Stimulated activated CD4-positive, alpha-beta T cell treated with anti-CD3 and anti-CD28 coated beads, Interleukin-1b, Interleukin-23, amount 100 ng/mL, for 24 hours (primary cell): ENCODE data around the gene TSKS.

ENCODE experiments used
- DNase-seq, 4 experiments: peaks; one replicate each; pipeline ENCODE4 v3.0.0-alpha.2; 2020; ENCODE audit warnings: low read depth in 4 of 4, low spot score in 1 of 4

Gene TSKS

GRCh38 chr19:49793561-49793840, 30.4 kb upstream of the TSKS start:
- no peak for DNase-seq

DNA sequence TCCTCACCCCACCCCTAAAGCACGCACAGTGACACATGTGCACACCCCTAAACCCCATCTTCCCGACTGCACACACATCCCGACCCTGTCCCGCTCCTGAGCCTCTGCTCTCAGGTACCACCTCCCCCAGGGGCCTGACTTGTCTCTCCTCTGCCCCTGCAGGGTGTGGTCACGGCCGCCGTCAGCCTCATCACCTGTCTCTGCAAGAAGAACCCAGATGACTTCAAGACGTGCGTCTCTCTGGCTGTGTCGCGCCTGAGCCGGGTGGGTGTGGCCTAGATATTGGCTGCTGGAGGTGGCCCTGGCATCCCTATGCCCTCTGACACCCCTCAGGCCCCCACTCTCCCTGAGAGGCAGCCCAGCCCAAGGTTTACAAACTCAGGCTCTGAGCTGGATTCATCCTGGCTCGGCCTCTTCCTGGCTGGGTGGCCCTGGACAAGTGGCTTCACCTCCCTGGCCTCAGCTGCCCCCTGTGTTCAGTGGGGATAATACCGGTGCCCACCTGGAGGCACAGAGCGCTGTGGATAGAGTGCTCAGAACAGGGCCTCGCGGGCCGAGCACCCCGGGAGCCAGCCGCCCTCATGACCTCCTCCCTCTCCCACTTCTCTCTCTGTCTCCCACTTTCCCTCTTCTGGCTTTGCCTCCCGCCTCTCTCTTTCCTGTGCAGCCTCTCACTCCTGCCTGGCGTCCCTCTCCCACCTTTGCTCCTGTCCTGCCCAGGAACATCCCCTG, 29.9 kb upstream of the TSKS start:
- no peak for DNase-seq

- DNase-seq = no peak
Observed at GRCh38 chr19:49791776-49792445, 28.8 kb upstream of the TSKS start.

GRCh38 chr19:49790866-49791265, 27.8 kb upstream of the TSKS start:
- DNase-seq = no peak

DNA sequence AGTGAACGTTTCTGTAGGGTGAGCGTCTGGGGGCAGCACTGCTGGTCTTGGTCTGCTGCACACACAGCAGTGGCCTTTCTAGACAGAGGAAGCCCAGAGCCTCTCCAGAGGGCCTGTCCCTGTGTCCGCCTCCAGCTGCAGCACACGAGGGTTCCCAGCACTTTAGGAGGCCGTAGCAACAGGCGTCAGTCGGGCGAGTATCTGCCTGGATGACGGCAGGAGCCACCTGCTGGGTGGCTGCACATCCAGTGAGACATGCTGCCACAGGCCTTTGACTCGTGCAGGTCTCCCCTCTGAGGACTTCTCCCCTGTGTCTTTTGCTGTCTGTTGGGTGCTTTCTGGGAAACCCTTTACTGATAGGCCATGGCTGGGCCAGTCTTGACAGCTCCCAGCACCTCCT, 25.8 kb upstream of the TSKS start:
- DNase-seq = no peak

- DNase-seq = no peak
Observed at GRCh38 chr19:49787746-49788145, 24.6 kb upstream of the TSKS start.

DNA sequence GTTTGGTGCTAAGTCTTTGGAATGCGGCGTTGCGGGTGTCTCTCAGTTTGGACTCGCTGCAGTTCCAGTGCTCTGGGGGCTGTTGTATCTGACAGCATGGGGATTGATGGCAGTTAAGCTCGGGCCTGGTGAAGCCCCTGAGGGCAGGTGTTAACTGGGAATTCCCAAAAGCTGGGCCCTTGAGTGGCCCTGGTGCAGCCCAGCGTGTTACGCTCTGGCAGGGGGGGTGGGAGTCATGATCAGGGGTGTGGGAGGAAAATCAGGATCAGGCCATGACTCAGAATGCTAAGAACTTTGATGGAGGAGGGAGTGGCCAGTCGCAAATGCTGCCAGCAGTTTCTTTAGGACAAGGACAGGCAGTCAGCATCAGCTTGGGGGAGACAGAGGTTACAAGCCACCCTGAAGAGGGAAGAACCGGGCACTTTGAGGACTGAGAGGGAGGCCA, 23.3 kb upstream of the TSKS start:
- no peak for DNase-seq

GRCh38 chr19:49782515-49782914, 19.4 kb upstream of the TSKS start:
- no peak for DNase-seq

DNA sequence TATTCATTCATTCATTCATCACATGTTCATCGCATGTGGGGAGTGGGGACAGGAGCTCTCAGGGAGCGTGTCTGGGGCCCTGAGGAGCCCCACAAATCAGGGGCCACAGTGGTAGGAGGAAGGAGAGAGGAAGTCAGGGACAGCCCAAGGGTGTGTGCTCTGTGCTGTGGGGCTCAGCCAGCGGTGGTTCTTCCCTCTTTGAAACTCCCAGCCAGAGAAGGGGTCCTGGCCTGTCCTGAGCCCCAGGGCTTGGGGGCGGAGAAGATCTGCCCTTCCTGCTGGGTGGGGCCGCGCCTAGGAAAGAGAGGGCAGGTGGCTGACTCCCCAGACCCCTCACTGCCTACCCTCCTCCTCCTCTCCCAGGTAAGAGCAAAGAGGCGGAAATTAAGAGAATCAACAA, 18.3 kb upstream of the TSKS start:
- DNase-seq = no peak

DNA sequence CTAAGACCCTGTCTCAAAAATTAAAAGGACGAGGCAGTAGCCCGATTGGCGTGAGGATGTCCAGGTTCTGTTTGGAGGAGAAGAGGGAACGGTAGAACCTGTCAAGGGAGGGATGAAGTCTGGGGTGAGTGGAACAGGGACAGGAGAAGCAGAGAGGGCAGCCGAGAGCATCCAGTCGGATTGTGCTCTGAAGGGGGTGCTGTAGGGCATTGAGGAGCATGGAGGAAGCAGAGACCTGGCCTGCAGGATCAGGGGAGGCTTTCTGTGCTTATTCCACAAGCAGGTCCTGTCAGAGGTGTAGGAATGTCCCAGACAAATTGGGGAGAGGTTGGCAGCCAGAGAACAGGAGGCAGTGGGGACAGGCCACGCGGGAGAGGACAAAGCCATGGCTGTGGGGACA, 17.8 kb upstream of the TSKS start:
- DNase-seq = no peak

DNA sequence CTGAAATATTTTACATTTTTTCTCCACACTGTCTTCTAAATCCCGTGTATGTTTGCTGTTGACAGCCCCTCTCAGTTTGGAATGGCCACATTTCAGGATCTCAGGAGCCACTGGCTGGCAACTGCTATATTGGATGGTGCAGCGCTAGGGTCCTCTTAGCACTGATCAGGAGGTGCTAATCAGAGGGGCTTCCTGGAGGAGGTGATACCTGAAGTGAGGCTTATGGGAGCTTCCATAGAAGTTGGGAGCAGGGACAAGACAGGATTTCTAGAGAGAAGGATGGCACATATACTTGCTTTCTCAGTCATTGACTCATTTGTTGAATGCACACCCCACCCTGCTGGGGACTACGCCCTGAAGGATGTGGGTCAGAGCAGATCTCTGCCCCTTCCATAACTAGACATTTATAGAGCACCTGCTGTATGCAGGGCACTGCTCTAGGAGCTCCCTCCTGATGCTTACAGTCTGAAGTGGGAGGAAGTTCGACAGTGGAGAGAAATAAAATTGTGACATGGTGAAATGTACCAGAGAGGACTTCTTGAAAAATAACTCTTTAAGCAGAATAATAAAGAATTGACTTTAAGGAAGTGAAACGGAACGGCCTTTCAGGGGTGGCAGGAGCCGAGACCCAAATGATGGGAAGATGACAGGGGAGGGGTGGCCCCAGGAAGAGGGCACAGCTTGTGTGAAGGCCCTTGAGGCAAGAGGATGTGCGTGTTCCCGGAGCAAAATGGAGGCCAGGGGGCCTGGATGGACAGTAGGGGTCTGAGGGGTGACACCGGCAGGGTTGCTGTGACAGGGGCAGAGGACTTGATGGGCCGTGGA, 16.8 kb upstream of the TSKS start:
- no peak for DNase-seq

DNA sequence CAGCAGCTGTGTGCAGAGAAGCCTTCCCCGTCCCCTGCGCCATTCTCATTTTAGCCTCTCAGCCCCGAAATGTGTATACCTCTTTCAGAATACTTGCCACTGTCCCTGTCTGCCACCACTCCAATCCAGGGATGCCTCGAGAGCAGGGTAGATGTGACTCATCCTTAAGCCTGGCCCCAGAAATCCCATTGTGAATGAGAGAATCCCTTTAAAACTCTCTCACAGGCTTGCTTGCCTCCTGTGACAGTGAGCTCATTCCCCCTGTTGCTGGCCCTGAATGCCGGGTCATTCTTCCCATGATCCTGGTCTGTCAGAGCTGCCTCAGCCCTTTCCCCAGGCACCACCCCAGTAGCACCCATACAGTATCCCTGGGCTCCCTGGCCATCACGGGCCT, 13.3 kb upstream of the TSKS start:
- no peak for DNase-seq

DNA sequence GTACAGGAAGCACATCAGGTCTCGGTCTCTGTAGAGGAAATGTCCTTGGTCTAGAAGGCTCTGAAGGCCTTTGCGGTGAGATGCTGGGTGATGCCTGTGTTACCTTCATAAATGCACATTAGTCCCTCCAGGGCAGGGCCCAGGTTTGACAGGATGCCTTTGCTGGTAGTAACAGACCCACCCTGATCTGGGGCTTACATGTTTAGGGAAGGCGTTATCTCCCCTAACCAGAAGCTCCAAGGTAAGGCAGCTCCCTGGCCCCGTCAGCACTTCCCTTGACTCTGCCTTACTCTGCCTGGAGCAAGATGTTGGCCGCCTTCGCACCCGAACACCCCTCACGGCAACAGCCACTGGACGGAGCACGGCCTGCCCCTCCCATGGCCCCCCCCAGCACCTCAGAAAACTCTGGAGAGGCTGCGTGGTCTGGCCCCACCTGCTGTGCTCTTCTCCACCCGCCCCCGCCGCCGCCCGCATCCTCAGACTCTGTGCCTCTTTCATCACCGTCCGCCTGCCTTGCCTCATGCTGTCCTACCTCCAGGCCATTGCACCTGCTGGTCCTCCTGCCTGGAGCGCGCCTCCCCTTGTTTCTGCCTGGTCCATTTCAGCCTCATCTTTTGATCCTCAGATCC, 12.8 kb upstream of the TSKS start:
- DNase-seq = no peak

DNA sequence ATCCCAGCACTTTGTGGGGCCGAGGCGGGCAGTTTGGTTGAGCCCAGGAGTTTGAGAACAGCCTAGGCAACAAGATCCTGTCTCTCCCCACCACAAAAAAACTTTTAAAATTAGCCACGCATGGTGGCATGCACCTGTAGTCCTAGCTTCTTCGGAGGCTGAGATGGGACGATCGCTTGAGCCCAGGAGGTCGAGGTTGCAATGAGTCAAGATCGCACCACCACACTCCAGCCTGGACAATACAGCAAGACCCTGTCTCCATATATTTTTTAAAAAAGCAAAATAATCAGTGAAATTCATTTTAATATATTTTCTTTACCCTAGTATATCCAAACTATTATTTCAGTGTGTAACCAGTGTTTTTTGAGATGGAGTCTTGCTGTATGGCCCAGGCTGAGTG, 11.9 kb upstream of the TSKS start:
- no peak for DNase-seq

DNA sequence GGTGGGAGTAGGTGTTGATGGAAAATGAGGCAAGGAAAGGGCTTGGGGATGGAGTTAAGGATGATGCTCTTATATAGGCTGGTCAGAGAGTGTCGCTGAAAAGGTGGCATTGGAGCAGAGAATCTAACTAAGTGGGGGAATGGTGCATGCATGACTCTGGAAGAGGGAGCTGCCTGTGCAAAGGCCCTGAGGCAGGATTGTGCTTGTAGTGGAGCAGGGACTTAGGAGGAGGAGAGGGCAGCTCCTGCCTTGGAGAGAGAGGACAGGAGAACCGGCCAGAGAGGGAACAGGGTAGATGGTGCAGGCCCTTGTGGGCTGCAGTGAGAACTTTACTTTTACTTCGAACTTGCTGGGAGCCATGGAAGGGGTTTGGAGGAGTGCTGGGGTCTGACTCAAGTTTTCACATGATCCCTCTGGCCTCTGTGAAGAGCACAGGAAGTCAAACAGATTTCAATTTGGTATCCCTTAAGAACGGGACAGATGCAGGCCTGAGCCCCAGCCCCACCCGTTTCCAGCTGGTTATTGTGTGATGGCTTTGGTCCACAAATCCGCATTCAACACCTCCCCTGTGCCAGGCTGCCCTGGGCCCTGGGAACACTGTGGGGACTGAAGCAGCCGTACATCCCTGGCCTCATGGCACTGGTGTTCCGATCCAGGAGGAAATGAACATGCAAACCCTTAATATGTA, 10.7 kb upstream of the TSKS start:
- no peak for DNase-seq

DNA sequence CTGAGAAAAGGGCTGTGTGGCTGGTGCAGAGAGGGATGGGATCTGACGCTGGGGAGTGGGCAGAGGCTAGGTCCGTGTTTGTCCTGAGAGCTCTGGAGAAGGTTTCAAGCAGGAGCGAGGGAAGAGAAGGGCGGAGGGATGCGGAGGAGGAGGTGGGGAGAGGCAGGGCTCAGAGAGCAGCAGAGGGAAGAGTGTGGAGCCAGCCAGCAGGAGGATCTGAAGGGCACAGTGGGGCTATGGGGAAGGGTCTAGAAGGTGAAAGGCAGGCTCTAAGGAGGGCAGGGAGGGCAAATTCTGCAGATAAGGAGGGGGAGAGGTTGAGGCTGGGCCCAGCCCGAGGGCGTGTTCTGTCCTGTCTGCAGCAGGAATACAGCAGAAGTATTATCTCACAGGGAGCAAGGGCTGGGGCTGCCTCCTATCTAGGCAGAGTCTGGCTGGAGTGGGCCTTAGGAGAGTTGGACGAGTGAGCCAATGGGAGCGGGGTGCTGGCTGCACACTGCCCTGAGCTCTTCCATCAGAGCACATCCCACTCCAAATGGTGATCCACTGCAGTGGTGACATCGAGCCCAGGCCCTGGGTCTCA, 9.8 kb upstream of the TSKS start:
- DNase-seq = no peak

GRCh38 chr19:49771674-49772139, 8.6 kb upstream of the TSKS start:
- DNase-seq = no peak

DNA sequence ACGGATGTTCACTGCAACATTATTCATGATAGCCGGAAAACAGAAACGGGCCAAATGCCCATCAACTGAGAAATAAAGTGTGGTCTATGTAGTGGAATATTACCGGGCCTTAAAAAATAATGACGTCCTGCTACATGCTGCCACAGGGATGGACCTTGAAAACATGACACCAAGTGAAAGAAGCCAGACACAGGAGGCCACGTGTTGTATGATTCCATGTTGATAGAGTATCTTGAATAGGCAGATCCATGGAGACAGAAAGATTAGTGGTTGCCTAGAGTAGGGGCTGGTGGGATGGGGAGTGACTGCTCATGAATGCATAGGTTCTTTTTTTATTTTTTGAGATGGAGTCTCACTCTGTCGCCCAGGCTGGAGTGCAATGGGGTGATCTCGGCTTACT, 7.4 kb upstream of the TSKS start:
- no peak for DNase-seq

DNA sequence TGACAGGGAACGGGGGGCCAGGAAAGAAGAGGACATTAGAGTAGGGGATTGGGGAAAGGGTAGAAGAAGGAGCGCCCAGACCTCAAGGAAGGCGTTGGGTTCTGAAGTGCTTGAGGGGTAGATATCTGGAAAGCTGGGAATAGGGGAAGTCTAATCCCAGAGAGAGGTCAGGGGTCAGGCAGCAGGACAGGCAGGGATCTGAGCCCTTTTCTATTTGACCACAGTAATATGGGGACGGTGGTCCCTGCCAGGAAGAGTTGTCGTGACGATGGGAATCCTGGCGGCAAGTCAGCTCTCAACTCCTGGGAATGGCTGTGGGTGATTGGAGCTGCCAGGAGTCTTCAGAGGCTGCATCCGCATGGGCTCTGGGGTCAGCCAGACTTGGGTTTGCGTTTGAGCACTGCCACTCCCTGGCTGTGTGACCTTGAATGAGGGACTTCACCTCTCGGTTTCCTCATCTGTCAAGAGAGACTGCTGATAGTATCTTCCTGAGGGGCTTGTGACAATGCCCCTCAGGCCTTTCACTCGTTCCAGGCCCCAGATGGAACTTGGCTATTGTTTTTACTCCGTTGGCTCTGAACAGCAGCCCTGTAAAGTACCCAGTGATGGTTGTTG, 5.0 kb upstream of the TSKS start:
- no peak for DNase-seq

DNA sequence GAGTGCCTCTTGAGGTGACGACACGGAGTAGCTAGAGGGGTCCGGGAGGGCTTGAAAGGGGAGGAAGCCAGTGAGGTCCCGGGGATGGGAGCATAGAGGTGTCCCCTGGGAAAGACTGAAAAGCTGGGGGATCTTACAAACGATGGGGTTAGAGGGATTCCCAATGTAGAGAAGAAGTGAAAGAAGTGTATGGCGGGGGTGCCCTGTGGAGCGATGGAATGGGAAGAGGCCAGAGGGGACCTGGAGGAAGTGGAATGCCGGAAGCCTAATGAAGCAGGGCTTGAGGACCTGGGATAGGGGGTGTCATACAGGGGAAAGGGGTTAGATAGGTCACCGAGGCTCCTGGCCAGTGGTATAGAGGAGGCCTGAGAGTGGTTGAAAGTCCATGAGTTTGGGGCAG, 4.3 kb upstream of the TSKS start:
- DNase-seq = no peak
